Colonic mucosa (tissue), 4 donors: Measurements from ENCODE around the gene SLC38A4. TPM values are rescaled to one million over a fixed set of nuclear protein-coding genes. Genes with fewer than 3 reads are reported as not detected.
"Not testable (repeated sequence)": the region's sequence is repeated elsewhere in the genome, so short reads cannot be mapped to it uniquely, and the experiment has no call there.

ENCODE experiments used
- DNase-seq: peaks from one replicate; pipeline ENCODE4 v3.0.0-alpha.2; 2020
- H3K27ac ChIP-seq: fragments of 200-600 bp; one replicate; pipeline ENCODE4 v1.8.0; 2021
- H3K27me3 ChIP-seq: fragments of 200-600 bp; one replicate; pipeline ENCODE4 v1.8.0; 2021
- H3K36me3 ChIP-seq: fragments of 200-600 bp; one replicate; pipeline ENCODE4 v1.8.0; 2021
- H3K4me1 ChIP-seq: fragments of 200-600 bp; one replicate; pipeline ENCODE4 v1.8.0; 2021; ENCODE audit warnings: mild to moderate bottlenecking
- H3K4me3 ChIP-seq: fragments of 200-600 bp; one replicate; pipeline ENCODE4 v1.8.0; 2021
- H3K9ac ChIP-seq, 2 donors: one replicate each; pipeline ENCODE4 v1.7.0; 2013; ENCODE audit warnings: control low read depth in 2 of 2, low read depth in 2 of 2, low read length in 2 of 2
- H3K9me3 ChIP-seq: fragments of 200-600 bp; one replicate; pipeline ENCODE4 v1.8.0; 2021
- CTCF ChIP-seq: fragments of 200-600 bp; IDR thresholded peaks from one replicate; pipeline ENCODE4 v1.8.0; 2022; ENCODE audit warnings: antibody characterized with exemption, mild to moderate bottlenecking
- intact Hi-C: fragments of 100-400 bp; cut with DNase I; formaldehyde crosslinking; loops from one replicate; pipeline ENCODE4 v1.14.1; 2022
- total RNA-seq, 2 donors: library from RNA; stranded (reverse); fragmentation: NEBNext Ultra II Directional in 1 of 2; extraction: Animal tissue kit (Norgen Biotek cat#: 25700) in 1 of 2; gene quantifications; one replicate each; pipeline ENCODE4 v1.2.1, GENCODE V29; 2021
- donor health status: healthy.
- donor health status: DM: no; HTN: no; CAD: no.
- donor health status: DM: no; HTN: no; CAD: no.

The SLC38A4 gene
- total RNA-seq, 2 donors from 2014 or later = 2.8 to 3.2 TPM

DNA sequence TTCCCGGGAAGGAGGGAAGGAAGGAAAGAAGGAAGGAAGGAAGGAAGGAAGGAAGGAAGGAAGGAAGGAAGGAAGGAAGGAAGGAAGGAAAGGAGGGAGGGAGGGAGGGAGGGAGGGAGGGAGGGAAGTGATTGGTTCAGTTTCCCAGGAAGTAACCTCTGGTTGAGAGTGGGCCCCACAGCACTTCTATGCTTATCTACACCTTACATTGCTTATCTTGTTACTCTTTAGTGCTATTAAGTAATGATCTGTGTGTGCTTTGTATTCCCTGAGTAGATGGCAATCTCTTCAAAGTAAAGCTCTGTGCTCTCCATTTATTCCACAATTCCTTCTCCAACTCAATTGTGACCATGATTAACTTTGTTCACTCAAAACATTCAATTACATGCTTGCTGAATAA, 74.6 kb downstream of the SLC38A4 start:
- H3K4me1 ChIP-seq = no peaks in the 10 kb centered on the region
- H3K36me3 ChIP-seq = no peaks in the 10 kb centered on the region
- H3K4me3 ChIP-seq = no peak overlapping the region
- DNase-seq = no peak
- H3K9me3 ChIP-seq = no peaks in the 10 kb centered on the region
- intact Hi-C loops = no loop called here
- no peak overlapping the region for H3K9ac ChIP-seq
- no peak for TF ChIP-seq CTCF
- no peaks in the 10 kb centered on the region for H3K27me3 ChIP-seq
- H3K27ac ChIP-seq = no peak overlapping the region

- no peak for DNase-seq
- Histone ChIP-seq H3K9me3 (no peaks in the 10 kb centered on the region), H3K27me3 (no peaks in the 10 kb centered on the region), H3K9ac (no peak overlapping the region), H3K27ac (no peak overlapping the region), H3K4me1 (no peaks in the 10 kb centered on the region), H3K4me3 (no peak overlapping the region), H3K36me3 (no peaks in the 10 kb centered on the region)
- intact Hi-C loops = no loop called here
- TF ChIP-seq CTCF = no peak
Measured at GRCh38 chr12:46749322-46749721, 76.5 kb downstream of the SLC38A4 start.

GRCh38 chr12:46744283-46744682, 81.5 kb downstream of the SLC38A4 start:
- H3K27me3 ChIP-seq = no peaks in the 10 kb centered on the region
- DNase-seq = no peak
- H3K9me3 ChIP-seq = no peaks in the 10 kb centered on the region
- no peak for TF ChIP-seq CTCF
- H3K36me3 ChIP-seq = no peaks in the 10 kb centered on the region
- intact Hi-C loops = no loop called here
- no peak overlapping the region for H3K4me3 ChIP-seq
- no peaks in the 10 kb centered on the region for H3K4me1 ChIP-seq
- no peak overlapping the region for H3K27ac ChIP-seq
- H3K9ac ChIP-seq = no peak overlapping the region

- intact Hi-C loops = no loop called here
Measured at GRCh38 chr12:46743456-46743855, 82.3 kb downstream of the SLC38A4 start.

DNA sequence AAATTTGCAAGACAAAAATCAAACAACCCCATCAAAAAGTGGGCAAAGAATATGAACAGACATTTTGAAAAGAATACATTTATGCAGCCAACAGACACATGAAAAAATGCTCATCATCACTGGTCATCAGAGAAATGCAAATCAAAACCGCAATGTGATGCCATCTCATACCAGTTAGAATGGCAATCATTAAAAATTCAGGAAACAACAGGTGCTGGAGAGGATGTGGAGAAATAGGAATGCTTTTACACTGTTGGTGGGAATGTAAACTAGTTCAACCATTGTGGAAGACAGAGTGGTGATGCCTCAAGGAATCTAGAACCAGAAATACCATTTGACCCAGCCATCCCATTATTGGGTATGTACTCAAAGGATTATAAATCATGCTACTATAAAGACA, 83.5 kb downstream of the SLC38A4 start:
- H3K4me3 ChIP-seq, H3K9ac ChIP-seq, H3K36me3 ChIP-seq, DNase-seq, H3K27me3 ChIP-seq, intact Hi-C loops, H3K4me1 ChIP-seq, H3K9me3 ChIP-seq, H3K27ac ChIP-seq: not testable (repeated sequence)

More at GRCh38 chr12:46743456-46743855, 82.3 kb downstream of the SLC38A4 start:
- Histone ChIP-seq H3K27me3 (no peaks in the 10 kb centered on the region), H3K9ac (no peak overlapping the region), H3K4me1 (no peaks in the 10 kb centered on the region), H3K27ac (no peak overlapping the region), H3K9me3 (no peaks in the 10 kb centered on the region), H3K36me3 (no peaks in the 10 kb centered on the region), H3K4me3 (no peak overlapping the region)
- no peak for TF ChIP-seq CTCF
- DNase-seq = no peak

DNA sequence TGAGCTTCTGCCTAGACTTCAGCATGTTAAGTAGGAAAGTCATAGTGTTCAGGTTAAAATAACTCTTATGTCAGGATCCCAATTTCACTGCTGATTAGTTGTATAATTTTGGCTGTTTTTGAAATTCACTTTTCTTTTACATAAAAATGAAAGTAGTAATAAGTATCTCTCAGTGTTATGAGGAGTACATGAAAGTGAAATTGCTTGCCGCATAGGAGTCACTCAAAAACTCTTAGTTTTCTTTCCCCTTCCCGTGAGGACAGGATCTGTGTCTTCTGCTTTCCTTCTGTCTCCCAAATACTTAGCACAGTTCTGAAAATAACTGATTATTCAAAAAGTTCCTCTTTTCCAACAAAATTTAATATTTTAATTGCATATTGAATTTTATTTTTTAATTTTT, 100.5 kb downstream of the SLC38A4 start:
- H3K9me3 ChIP-seq = no peaks in the 10 kb centered on the region
- H3K36me3 ChIP-seq = no peaks in the 10 kb centered on the region
- H3K9ac ChIP-seq = no peak overlapping the region
- TF ChIP-seq CTCF = no peak
- no peaks in the 10 kb centered on the region for H3K4me1 ChIP-seq
- no peak overlapping the region for H3K4me3 ChIP-seq
- DNase-seq = no peak
- H3K27ac ChIP-seq = no peak overlapping the region
- no peaks in the 10 kb centered on the region for H3K27me3 ChIP-seq
- intact Hi-C loops = no loop called here
